HUES48 (cell line): ENCODE data around the gene PARP12.
A peak's percentile ranks its signal among the peaks of the same experiment; 100 is the strongest.
"Not testable (repeated sequence)": the region's sequence is repeated elsewhere in the genome, so short reads cannot be mapped to it uniquely, and the experiment has no call there.

Experiments used
- H3K27ac ChIP-seq: one replicate; pipeline ENCODE4 v1.7.0; 2013; ENCODE audit warnings: low read depth, low read length, inconsistent platforms
- H3K27me3 ChIP-seq: 2 replicates; pipeline ENCODE4 v1.6.1; 2013; ENCODE audit warnings: mild to moderate bottlenecking, low read length; ENCODE audit not compliant: control insufficient read depth, insufficient read depth
- H3K36me3 ChIP-seq: 2 replicates; pipeline ENCODE4 v1.6.1; 2013; ENCODE audit warnings: low read length; ENCODE audit not compliant: control insufficient read depth, insufficient read depth
- H3K4me1 ChIP-seq: 2 replicates; pipeline ENCODE4 v1.6.1; 2013; ENCODE audit warnings: mild to moderate bottlenecking, low read length; ENCODE audit not compliant: control insufficient read depth, insufficient read depth
- H3K4me3 ChIP-seq: 2 replicates; pipeline ENCODE4 v1.5.1; 2013; ENCODE audit warnings: mild to moderate bottlenecking, low read depth, low read length
- H3K9ac ChIP-seq: 2 replicates; pipeline ENCODE4 v1.6.1; 2013; ENCODE audit warnings: mild to moderate bottlenecking, low read depth, low read length, moderate library complexity
- H3K9me3 ChIP-seq: 2 replicates; pipeline ENCODE4 v1.6.1; 2013; ENCODE audit warnings: low read length; ENCODE audit not compliant: control insufficient read depth, insufficient read depth

The PARP12 gene

GRCh38 chr7:140062528-140063299 lies at the start of gene PARP12:
Gene PARP12, minus strand, starts transcription at chr7:140062951. Its CDS starts 104 bp downstream, at chr7:140062847.
- no peaks in the 10 kb centered on the region for H3K36me3 ChIP-seq
- H3K4me3 ChIP-seq: peak within 1 kb of the TSS; percentile 71
- peaks cover 28% of the 10 kb centered on the region for H3K27me3 ChIP-seq
- H3K9me3 ChIP-seq: peaks cover 4% of the 10 kb centered on the region; the same call in 1 of the 2 replicates
- no peak within 1 kb of the TSS for H3K27ac ChIP-seq
- H3K4me1 ChIP-seq: 0 out of 2 replicates have a peak, but pooled peaks cover 2% of the 10 kb centered on the region
- H3K9ac ChIP-seq: peak within 1 kb of the TSS; percentile 78; the same call in 1 of the 2 replicates

GRCh38 chr7:140108777-140109176 lies 46.0 kb upstream of the PARP12 start:
- peaks cover 31% of the 10 kb centered on the region for H3K36me3 ChIP-seq

GRCh38 chr7:140096459-140096858 lies 33.7 kb upstream of the PARP12 start:
- H3K36me3 ChIP-seq: peaks cover 74% of the 10 kb centered on the region

More at GRCh38 chr7:140108777-140109176, 46.0 kb upstream of the PARP12 start:
- not testable (repeated sequence) for H3K4me3 ChIP-seq, H3K27ac ChIP-seq, H3K9me3 ChIP-seq, H3K9ac ChIP-seq, H3K27me3 ChIP-seq, H3K4me1 ChIP-seq

GRCh38 chr7:140093375-140093774 lies 30.6 kb upstream of the PARP12 start:
- Histone ChIP-seq H3K36me3 (peaks cover 73% of the 10 kb centered on the region), H3K4me1 (no peaks in the 10 kb centered on the region), H3K9ac (no peak overlapping the region), H3K9me3 (no peaks in the 10 kb centered on the region), H3K4me3 (no peak overlapping the region), H3K27ac (no peak overlapping the region), H3K27me3 (no peaks in the 10 kb centered on the region)

More at GRCh38 chr7:140096459-140096858, 33.7 kb upstream of the PARP12 start:
- Histone ChIP-seq H3K4me3 (no peak overlapping the region), H3K9me3 (no peaks in the 10 kb centered on the region), H3K27ac (no peak overlapping the region), H3K9ac (no peak overlapping the region), H3K27me3 (no peaks in the 10 kb centered on the region), H3K4me1 (no peaks in the 10 kb centered on the region)

GRCh38 chr7:140085447-140085846 lies 22.7 kb upstream of the PARP12 start:
- Histone ChIP-seq H3K27ac (no peak overlapping the region), H3K4me1 (peaks cover 9% of the 10 kb centered on the region), H3K4me3 (no peak overlapping the region), H3K9ac (no peak overlapping the region), H3K27me3 (no peaks in the 10 kb centered on the region), H3K9me3 (no peaks in the 10 kb centered on the region), H3K36me3 (peaks cover 9% of the 10 kb centered on the region; the same call in 1 of the 2 replicates)

GRCh38 chr7:140084972-140085371 lies 22.2 kb upstream of the PARP12 start:
- Histone ChIP-seq H3K9me3 (no peaks in the 10 kb centered on the region), H3K27me3 (no peaks in the 10 kb centered on the region), H3K4me1 (peaks cover 9% of the 10 kb centered on the region), H3K27ac (no peak overlapping the region), H3K4me3 (no peak overlapping the region), H3K36me3 (0 out of 2 replicates have a peak, but pooled peaks cover 5% of the 10 kb centered on the region), H3K9ac (no peak overlapping the region)

GRCh38 chr7:140084142-140084655 lies 21.4 kb upstream of the PARP12 start:
- no peaks in the 10 kb centered on the region for H3K27me3 ChIP-seq
- H3K4me1 ChIP-seq: peaks cover 9% of the 10 kb centered on the region
- H3K36me3 ChIP-seq: 0 out of 2 replicates have a peak, but pooled peaks cover 3% of the 10 kb centered on the region
- H3K27ac ChIP-seq: no peak overlapping the region
- no peak overlapping the region for H3K4me3 ChIP-seq
- H3K9ac ChIP-seq: no peak overlapping the region
- no peaks in the 10 kb centered on the region for H3K9me3 ChIP-seq

GRCh38 chr7:140082770-140083169 lies 20.0 kb upstream of the PARP12 start:
- Histone ChIP-seq H3K27ac (no peak overlapping the region), H3K27me3 (no peaks in the 10 kb centered on the region), H3K4me3 (no peak overlapping the region), H3K36me3 (no peaks in the 10 kb centered on the region), H3K9me3 (no peaks in the 10 kb centered on the region), H3K4me1 (peaks cover 9% of the 10 kb centered on the region), H3K9ac (no peak overlapping the region)

GRCh38 chr7:140081774-140082425 lies 19.1 kb upstream of the PARP12 start:
- Histone ChIP-seq H3K9ac (no peak overlapping the region), H3K27me3 (no peaks in the 10 kb centered on the region), H3K4me3 (no peak overlapping the region), H3K36me3 (no peaks in the 10 kb centered on the region), H3K4me1 (peaks cover 1% of the 10 kb centered on the region; the same call in 1 of the 2 replicates), H3K27ac (no peak overlapping the region), H3K9me3 (no peaks in the 10 kb centered on the region)

GRCh38 chr7:140080919-140081318 lies 18.2 kb upstream of the PARP12 start:
- no peaks in the 10 kb centered on the region for H3K9me3 ChIP-seq
- no peaks in the 10 kb centered on the region for H3K27me3 ChIP-seq
- H3K27ac ChIP-seq: no peak overlapping the region

GRCh38 chr7:140079121-140079536 lies 16.4 kb upstream of the PARP12 start:
- Histone ChIP-seq H3K9ac (no peak overlapping the region), H3K27ac (no peak overlapping the region), H3K4me1 (no peaks in the 10 kb centered on the region), H3K4me3 (no peak overlapping the region), H3K27me3 (no peaks in the 10 kb centered on the region), H3K9me3 (no peaks in the 10 kb centered on the region), H3K36me3 (no peaks in the 10 kb centered on the region)

More at GRCh38 chr7:140080919-140081318, 18.2 kb upstream of the PARP12 start:
- Histone ChIP-seq H3K4me1 (no peaks in the 10 kb centered on the region), H3K4me3 (no peak overlapping the region), H3K9ac (no peak overlapping the region), H3K36me3 (no peaks in the 10 kb centered on the region)
